ENCODE measurements around the gene WHRN.

- no peak for TF ChIP-seq CTCF (IDR thresholded peaks at IDR 0.05)
- TF ChIP-seq EZH2 (IDR thresholded peaks at IDR 0.05; ENCODE audit: borderline replicate concordance, insufficient read depth, low read depth, low read length, poor library complexity, severe bottlenecking) = no peak
Observed at GRCh38 chr9:114493521-114494184, 11.6 kb downstream of the WHRN start.
